M059J (cell line): ENCODE data around the gene PROSER2. TPM values are rescaled to one million over a fixed set of nuclear protein-coding genes. Genes with fewer than 3 reads are reported as not detected.
A peak's percentile ranks its signal among the peaks of the same experiment; 100 is the strongest.

Experiments
- DNase-seq: peaks from one replicate; pipeline ENCODE4 v3.0.0-alpha.2; 2012; ENCODE audit warnings: low read depth
- total RNA-seq: library from RNA; depleted of rRNA; stranded (reverse); fragments of >200 nt; shearing (Covaris generic); gene quantifications from 2 replicates; pipeline ENCODE4 v1.2.3, GENCODE V29; 2014; rRNA removed

Gene PROSER2, protein sequence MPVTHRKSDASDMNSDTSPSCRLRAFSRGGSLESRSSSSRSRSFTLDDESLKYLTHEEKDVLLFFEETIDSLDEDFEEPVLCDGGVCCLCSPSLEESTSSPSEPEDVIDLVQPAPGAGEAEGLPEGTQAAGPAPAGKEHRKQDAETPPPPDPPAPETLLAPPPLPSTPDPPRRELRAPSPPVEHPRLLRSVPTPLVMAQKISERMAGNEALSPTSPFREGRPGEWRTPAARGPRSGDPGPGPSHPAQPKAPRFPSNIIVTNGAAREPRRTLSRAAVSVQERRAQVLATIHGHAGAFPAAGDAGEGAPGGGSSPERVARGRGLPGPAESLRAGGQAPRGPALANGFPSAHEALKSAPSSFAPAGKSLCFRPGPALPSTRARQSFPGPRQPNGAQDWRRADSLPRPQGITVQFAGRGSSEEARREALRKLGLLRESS
- 2.1 and 4.7 TPM in 2 replicates for total RNA-seq

DNA sequence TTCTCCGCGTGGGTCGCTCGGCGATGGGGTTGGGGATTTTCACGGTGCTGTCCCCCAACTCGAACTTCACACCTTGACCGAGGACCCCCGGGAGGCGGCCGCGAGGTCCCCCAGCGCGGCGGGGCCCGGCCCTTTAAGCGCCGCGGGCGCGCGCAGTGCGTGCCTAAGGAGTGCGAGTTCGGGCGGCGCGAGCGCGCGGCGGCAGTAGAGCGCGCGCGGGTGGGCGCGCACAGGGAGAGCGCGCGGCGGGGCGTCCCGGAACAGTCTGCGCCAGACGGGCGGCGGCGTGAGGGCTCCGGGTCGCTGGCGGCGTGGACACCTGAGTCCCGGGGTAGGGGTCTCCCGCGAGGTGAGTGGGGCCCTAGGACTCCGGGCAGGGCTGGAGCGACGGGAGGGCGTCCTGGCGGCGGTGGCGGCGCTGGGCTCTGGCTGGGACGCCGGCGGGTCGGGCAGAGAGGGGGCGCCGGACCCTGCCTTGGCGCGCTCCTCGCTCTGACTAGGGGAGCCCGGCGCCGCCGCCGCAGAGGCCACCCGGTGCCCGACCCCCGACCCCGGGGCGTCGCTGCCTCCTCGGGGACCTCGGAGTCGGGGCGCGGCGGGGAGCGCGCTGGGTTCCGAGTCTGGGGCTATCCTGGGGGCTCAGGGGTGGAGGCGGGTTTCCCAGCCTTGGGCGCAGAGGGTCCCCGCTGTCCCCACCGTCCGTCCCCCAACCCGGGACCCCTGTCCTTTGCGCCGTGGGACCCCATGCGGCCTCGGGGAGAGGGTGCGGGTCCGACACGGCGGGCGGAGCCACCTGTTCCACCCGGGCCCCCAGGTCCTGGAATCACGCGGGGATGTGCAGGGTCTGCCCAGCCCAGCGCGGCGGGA is at the start of gene PROSER2:
Gene PROSER2, plus strand, starts transcription at position 235 of the 867 bp plus-strand sequence. CDS start 28,722 bp downstream, outside the sequence.
- DNase-seq = peak; percentile 30

DNA sequence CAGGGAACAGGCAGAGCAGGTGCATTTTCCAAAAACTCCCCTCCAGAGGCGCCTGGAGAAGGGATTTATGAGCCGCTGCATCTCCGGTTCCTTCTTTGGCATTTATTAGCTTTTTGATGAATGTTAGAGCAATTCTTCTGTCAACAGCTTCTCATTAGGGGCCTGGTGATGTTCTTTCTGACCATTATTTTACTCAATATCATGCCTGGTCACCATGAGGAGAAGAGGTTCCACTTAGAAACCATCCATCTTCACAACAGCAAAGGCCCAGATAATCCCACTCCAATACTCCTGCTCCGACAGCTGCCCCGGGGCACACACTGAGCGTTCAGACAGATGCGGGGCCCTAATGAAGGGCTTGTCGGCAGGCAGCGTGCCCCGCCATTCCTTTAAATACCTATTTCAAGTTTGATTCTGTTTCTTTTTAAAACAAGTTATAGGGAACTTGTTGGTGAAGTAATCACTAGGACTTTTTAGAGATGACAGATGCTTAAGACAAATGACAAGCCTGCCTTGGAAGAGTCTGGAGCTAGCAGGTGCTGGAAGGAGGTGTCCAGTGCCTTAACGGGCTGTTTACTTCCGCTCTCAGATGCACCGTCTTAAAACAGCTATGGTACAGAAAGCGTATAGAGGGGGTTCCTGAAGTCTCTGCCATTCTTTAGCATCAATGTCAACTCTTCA is 49.3 kb upstream of the PROSER2 start:
- DNase-seq = no peak

DNA sequence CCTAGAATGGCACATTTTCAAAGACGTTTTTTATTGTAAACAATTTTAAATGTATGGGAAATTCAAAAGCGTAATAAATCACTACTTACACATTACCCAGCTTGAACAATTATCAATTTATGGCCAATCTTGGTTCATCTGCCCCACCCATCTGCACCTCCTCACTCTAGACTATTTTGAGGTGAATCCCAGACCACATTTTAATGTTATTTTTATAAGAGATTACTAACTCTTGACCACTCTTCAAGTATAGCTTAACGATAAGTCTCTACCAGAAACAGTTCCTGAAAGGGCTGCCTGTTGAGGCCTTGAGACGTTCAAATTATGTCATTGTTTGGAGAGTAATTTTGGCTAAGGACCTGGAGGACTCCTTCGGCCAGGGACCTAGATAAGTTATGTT is 47.7 kb upstream of the PROSER2 start:
- DNase-seq = no peak

DNA sequence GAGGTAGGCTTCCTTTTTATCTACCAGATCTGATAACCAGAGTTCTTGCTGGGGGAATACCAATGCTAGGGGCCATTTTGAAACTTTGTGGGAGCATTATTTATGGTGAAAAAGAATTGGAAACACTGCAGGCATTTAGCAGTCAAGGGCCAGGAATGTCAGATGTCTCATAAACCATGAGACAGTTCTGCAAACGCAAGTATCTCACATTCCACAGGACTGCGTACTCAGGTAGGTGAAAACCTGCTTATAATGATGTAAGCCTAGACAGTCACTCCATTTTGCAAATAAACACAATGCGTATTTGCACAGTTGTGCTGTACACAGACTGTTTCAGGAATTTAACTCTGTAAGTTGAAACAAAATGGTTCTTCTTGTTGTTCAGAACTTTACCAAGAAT is 47.1 kb upstream of the PROSER2 start:
- DNase-seq = peak; percentile 56

DNA sequence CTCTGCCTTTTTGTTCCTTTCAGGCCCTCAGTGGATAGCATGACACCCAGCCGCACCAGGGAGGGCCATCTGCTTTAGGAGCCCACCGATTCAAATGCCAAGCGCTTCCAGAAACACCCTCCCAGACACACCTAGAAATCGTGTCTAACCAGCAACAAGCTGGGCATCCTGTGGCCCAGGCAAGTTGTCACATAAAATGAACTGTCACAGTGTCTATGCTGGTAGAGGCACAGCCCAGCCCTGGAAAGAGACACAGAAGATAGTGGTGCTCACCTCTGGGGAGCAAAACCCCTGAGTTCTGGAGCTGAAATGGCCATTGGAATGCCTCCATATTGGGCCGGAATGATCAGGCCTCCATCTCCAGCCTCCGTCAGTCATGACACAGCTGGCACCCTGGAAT is 42.0 kb upstream of the PROSER2 start:
- no peak for DNase-seq

DNA sequence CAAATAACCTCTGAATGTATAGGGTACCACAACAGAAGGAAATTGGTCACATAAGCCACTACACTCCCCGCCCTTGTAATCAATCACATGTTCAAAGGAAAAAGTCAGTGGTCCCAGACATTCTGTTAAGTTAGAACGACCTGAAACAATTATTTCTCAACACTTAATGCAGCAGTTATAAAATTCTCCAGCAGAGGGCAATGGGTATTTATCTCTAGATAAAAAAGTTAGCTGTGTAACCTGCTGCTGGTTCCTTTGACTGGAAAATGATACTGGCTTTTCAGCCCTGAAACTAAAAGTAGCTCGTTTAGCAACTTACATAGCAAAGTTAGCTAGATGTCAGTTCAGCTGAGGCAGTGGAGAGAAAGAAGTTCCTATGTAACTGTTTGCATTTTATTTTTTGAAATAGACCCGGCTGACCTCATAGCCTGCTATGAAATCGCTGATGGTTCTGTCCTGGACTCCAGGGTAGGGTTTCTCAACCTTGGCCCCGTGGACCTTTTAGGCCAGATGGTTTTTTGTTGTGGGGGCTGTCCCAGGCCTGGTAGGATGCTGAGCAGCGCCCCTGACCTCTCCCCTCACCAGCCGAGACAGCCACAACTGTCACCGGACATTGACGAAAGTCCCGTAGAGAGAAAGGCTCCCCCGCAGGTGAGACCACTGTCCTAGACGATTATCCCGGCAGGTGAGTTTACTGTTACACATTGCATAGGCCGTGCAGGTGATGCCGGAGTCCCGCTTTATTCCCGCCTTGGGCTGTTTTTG is 40.2 kb upstream of the PROSER2 start:
- DNase-seq = peak; percentile 50

DNA sequence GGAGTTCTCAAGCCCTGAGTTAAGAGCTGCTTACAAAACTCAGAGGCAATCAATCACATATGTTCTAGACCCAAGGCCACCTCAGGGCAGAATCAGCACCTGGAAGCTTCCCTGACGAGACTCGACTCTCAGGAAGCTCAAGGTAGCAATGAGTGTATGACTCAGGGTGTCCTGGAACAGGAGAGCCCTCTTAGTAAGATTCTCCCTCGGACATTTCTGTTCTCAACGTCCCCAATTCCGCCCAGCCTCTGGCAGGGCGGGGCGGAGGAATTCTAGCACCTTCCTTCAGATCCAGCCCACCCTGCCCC is 39.6 kb upstream of the PROSER2 start:
- DNase-seq = no peak

DNA sequence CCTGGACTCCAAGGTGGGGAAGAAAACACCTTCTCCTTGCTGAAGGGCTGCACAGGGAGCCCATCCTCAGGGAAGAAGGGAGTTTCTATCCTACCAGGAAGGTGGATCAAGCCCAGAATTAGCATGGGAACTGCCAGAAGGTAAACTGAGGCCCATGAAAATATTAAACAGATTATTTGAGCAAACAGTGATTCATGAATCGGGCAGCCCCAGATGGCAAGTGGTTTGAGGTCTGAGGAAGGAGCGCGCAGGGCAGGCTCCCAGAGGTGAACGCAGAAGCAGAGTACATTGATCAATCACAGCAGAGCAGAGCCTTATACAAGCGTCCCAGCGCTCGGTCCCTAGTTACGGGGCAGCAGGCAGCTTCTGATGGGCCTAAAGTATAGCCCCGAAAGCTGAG is 35.8 kb upstream of the PROSER2 start:
- no peak for DNase-seq

DNA sequence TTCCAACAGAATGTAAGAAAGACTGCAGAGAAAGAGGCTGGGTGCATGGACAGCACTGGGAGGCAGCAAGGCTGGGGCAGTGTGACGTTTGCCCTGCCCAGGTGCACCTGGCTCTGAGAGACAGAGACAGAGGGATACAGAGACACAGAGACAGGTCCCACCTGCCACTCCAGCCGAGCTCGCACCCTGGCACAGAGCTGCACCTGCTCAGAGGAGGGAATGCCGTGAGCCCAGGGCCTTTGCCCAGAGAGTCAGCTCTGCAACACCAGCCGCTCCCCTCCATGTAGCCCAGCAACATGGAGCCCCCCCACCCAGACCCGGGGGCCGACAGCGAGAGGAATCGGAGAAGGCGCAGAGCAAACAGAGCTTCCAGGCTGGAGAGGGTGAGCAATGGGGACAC is 35.3 kb upstream of the PROSER2 start:
- DNase-seq = no peak

DNA sequence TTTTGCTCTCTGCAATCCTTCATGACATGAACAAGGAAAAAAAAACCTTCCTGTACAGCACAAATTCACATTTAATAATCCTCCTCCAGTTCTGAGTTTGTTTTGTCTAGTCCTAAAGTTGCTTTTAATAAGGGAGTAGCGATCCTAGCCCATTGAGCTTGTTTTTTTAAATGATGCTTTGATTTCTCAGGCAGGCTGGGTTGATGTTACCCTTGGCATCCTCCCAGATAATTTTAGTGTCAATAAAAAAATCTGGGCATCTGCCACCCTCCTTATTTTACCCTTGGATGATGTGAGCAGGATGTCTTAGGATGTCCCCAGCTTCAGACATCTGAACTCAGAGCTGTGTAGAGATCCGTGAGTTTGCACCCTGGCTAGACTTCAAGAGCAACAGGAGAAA is 33.9 kb upstream of the PROSER2 start:
- no peak for DNase-seq

DNA sequence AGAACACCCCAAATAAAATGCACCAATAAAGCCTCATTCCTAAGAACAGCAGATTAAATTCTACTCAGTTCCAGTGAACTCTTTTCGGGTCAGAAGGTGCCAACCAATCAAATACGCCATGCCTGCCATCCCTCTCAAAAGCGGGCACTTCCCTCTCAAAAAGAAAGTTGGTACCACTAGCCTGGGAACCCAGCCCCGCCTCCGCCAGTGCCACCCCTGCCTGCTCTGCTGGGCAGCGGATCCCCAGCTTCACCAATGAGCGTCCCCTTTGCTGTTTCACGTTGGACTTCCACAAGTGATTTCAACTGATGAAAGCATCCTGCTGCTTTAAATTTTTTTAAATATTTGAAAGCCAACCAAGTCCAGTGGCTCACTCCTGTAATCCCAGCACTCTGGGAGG is 33.2 kb upstream of the PROSER2 start:
- no peak for DNase-seq

DNA sequence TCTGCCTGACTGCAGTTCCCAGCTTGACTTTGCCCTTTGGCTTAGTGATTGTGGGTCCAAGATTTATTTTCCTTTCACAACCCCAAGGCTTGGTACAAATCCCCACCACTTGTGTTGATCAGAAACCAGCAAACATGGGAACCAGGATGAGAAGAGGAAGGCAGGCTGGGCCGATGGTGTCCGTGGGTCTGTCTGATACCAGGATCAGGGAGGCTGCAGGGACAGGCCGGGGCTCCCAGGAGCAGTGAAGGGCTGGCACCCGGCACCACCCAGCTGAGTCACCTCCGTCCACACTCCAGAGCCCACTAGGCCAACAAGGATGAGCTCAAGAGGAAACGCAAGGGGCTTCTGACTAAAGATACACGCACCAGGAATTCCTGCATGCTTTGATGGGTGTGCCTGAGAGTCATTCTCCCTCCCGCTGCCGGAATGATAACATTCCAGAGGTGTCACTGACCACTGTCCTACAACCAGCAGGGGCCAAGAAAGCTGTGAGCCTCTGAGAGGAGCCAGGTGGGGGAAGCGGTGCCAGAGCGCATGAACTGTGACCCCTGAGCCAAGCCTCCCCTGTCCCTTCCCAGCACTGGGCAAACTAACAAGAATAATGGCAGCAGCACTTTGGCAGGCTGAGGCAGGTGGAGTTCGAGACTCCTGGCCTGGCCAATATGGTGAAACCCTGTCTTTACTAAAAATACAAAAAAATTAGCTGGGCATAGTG is 29.2 kb upstream of the PROSER2 start:
- peak; percentile 75 for DNase-seq

DNA sequence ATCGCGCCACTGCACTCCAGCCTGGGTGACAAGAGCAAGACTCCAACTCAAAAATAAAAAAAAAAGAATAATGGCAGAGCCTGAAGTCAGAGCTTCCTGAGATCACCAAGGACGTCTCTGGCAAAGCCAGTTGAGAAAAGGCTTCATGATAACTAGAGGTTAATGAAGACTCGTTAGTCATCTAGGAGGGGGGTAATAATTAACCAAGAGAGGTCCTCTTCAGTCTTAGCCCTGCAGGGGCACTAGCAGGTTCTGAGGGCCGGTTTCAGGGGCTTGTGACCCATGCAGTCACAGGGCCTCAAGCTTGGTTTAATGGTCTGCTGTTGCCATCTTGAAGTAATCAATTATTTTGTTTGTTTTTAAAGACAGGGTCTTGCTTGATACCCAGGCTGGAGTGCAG is 28.6 kb upstream of the PROSER2 start:
- no peak for DNase-seq

DNA sequence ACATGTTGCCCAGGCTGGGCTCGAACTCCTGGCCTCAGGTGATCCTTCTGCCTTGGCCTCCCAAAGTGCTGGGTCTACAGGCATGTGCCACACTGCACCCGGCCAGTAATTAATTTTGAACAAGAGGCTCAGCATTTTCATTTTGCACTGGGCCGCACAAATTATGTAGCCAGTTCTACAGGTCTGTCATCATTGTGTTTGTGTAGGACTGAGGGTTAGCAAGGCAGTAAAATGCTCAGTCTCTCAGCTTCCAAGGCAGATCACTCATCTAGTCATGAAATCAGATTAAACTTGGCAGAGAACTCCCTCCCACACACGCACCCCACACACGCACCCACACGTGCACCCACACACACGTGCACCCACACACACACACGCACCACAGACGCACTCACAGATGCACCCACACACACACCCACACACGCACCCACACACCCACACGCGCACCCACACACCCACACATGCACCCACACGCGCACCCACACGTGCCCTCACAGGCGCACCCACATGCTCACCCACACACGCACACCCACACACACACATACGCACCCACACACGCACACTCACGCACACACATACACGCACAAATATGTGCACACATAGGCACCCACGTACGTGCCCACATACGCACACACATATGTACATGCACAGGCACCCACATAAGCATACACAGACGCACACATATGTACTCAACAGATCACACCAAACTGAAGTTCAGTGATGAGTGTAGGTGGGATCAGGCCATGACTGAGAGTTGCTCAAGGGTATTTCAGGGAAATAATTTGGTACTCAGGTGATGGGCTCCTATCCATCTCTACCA is 27.8 kb upstream of the PROSER2 start:
- DNase-seq = no peak

DNA sequence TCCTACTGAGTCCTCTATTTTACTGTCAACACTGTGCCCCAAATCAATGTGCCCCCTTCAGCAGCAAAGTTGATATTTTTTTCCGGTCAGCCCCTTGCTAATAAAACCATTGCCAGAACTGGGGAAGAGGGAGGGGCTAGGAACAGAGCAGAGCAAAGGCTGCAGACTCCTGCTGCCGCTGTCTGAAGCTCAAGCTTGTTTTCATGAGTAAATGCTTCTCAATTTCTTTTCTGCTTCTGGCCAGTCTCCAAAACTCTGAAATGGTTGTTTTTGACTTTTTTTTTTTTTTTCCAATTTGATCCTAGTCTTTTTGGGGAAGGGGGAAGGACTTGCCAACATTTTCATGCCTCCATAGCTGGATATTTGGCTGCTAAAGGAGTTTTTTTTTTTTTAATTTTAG is 26.7 kb upstream of the PROSER2 start:
- DNase-seq = no peak

DNA sequence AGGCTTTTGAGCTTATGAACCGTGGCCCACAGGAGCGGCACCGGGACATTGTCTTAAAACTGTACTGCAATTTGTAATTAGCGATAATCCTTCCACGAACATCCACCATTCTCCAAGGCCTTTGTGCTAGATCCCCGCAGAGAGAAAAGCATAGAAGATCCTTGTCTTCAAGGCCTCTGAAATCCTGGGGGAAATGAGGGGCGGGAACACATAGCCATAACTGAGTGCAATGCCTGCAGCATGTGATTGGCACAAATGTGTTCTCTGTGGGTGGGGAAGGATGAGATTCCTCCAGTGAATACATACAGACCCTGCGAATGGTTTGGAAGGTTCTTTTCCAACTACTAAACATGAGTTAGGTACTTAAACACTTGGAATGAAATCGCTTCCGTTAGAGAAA is 25.9 kb upstream of the PROSER2 start:
- no peak for DNase-seq

DNA sequence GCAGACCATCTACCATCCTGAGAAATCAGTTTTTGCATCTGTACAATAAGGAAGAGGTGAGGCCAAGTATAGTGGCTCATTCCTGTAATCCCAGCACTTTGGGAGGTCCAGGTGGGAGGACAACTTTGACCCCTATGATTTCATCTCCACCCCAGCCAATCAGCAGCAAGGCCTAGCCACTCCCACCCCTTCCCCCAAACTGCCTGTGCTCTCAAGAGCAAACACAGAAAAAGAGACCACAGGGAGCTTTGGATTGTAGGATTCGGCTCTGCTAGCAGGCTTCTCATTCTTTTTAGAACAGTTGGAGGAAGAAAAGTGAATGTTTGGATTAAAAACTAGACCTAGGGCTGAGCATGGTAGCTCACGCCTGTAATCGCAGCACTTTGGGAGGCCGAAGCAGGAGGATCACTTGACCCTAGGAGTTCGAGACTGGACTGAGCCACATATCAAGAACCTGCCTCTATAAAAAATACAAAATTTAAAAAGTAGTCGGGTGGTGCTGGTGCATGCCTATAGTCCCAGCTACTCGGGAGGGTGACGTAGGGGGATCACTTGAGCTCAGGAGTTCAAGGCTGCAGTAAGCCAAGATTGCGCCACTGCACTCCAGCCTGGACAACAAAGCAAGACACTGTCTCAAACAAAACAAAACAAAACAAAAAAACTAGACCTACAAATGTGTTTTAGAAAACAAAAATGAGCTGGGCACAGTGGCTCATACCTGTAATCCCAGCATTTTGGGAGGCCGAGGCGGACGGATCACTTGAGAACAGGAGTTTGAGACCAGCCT is 25.1 kb upstream of the PROSER2 start:
- no peak for DNase-seq

DNA sequence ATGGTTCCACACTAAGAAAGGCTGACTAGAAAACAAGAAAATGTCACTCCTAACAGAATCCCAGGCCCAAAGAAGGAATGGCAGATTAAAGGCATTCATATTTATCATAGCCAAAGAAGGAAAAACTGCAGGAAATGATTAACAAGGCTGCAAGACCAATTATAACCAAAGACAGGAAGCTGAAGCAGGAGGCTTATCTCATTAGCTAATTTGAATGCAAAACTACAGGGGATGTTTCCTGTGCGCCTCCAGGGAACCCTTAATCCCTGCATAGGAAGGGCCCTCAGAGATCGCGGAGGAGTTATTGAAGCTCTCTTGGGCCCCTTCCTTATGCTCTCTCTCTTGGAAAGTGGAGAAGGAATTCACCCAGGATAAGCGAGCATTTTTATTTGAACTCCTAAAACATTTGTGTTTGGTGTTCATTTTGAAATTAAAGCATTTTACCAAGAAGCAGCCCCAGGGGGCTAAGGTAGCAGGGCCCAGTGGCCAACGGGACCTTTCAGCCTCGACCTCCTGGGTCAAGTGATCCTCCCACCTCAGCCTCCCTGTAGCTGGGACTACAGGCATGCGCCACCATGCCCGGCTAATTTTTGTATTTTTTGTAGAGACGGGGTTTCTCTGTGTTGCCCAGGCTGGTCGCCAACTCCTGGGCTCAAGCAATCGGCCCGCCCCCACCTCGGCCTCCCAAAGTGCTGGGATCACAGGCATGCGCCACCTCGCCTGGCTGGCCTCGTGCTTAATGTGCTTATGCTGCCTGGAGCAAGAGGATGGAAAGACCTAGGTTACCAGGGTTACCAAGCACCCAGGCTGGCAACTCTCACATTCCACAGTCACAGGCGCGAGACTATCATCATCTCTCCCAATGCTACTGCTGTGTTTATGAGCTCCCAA is 24.1 kb upstream of the PROSER2 start:
- peak; percentile 57 for DNase-seq
